ENCODE measurements around the gene ZFP64. TPM values are rescaled to one million over a fixed set of nuclear protein-coding genes. Genes with fewer than 3 reads are reported as not detected.

ZFP64 gene
- total RNA-seq, 1 experiment from 2014 or later, result 16.0 TPM

DNA sequence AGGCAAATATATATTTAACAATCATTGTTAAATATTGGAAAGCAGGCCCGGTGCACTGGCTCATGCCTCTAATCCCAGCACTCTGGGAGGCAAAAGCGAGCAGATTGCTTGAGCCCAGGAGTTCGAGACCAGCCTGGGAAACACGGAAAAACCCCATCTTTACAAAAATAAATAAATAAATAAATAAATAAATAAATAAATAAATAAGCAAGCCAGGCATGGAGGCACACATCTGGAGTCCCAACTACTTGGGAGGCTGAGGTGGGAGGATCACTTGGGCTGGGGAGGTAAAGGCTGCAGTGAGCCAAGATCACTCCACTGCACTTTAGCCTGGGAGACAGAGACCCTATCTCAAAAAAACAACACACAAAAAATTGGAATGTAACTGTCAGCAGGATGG lies 53.7 kb downstream of the ZFP64 start:
- H3K4me2 ChIP-seq (ENCODE audit: low read length), result no peak overlapping the region
- CTCF ChIA-PET, result interaction anchor here (1.5 kb wide), 1 partner anchor 9 kb away, joined by 7 read pairs; no protein-coding TSS in a partner anchor
- RAD21 ChIA-PET (ENCODE audit: low non-redundant PET in 1 of 2, low total read pairs in 2 of 2, uncharacterized antibody in 2 of 2, unreplicated experiment in 2 of 2), result no interaction called here
- no peaks in the 10 kb centered on the region for H3K79me2 ChIP-seq (ENCODE audit: insufficient read depth, low read length)
- no TSS peak for BruUV-seq (replicated peaks)
- no peak overlapping the region for H3K9ac ChIP-seq (ENCODE audit: low read length)
- TF ChIP-seq EZH2 (IDR thresholded peaks at IDR 0.05) (no peak), ELF1 (IDR thresholded peaks at IDR 0.05; ENCODE audit: borderline replicate concordance, low read depth) (no peak), REST (IDR thresholded peaks at IDR 0.05; ENCODE audit: low read depth) (no peak), EGR1 (IDR thresholded peaks at IDR 0.05; ENCODE audit: low read depth) (no peak), CBX3 (IDR thresholded peaks at IDR 0.05; ENCODE audit: low read depth) (no peak), ZFX (IDR thresholded peaks at IDR 0.05) (no peak), POLR2AphosphoS5 (IDR thresholded peaks at IDR 0.05; ENCODE audit: low read depth, low read length) (no peak), RAD21 (IDR thresholded peaks at IDR 0.05; ENCODE audit: low read depth) (no peak), ZNF274 (IDR thresholded peaks at IDR 0.05; ENCODE audit: low read depth, low read length) (no peak), YY1 (IDR thresholded peaks at IDR 0.05; ENCODE audit: extremely low read depth, insufficient replicate concordance, low read depth, low read length) (no peak), JUND (IDR thresholded peaks at IDR 0.05) (no peak), SIN3A (IDR thresholded peaks at IDR 0.05; ENCODE audit: low read depth) (no peak), FOSL1 (IDR thresholded peaks at IDR 0.05; ENCODE audit: low read depth) (no peak), TCF7L2 (IDR thresholded peaks at IDR 0.05; ENCODE audit: borderline replicate concordance, extremely low read depth, insufficient read depth, insufficient read length) (no peak), POLR2A (IDR thresholded peaks at IDR 0.05; ENCODE audit: borderline replicate concordance, extremely low read depth, insufficient read depth, insufficient read length) (no peak)
- TF ChIP-seq, protein P1, sequence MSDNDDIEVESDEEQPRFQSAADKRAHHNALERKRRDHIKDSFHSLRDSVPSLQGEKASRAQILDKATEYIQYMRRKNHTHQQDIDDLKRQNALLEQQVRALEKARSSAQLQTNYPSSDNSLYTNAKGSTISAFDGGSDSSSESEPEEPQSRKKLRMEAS (IDR thresholded peaks at IDR 0.05), result no peak
- TF ChIP-seq, protein P2, sequence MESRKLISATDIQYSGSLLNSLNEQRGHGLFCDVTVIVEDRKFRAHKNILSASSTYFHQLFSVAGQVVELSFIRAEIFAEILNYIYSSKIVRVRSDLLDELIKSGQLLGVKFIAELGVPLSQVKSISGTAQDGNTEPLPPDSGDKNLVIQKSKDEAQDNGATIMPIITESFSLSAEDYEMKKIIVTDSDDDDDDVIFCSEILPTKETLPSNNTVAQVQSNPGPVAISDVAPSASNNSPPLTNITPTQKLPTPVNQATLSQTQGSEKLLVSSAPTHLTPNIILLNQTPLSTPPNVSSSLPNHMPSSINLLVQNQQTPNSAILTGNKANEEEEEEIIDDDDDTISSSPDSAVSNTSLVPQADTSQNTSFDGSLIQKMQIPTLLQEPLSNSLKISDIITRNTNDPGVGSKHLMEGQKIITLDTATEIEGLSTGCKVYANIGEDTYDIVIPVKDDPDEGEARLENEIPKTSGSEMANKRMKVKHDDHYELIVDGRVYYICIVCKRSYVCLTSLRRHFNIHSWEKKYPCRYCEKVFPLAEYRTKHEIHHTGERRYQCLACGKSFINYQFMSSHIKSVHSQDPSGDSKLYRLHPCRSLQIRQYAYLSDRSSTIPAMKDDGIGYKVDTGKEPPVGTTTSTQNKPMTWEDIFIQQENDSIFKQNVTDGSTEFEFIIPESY (IDR thresholded peaks at IDR 0.05; ENCODE audit: extremely low read depth, insufficient replicate concordance, low read length), result no peak
- TF ChIP-seq, protein P3, sequence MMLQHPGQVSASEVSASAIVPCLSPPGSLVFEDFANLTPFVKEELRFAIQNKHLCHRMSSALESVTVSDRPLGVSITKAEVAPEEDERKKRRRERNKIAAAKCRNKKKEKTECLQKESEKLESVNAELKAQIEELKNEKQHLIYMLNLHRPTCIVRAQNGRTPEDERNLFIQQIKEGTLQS (IDR thresholded peaks at IDR 0.05), result no peak
- TF ChIP-seq, protein P4, sequence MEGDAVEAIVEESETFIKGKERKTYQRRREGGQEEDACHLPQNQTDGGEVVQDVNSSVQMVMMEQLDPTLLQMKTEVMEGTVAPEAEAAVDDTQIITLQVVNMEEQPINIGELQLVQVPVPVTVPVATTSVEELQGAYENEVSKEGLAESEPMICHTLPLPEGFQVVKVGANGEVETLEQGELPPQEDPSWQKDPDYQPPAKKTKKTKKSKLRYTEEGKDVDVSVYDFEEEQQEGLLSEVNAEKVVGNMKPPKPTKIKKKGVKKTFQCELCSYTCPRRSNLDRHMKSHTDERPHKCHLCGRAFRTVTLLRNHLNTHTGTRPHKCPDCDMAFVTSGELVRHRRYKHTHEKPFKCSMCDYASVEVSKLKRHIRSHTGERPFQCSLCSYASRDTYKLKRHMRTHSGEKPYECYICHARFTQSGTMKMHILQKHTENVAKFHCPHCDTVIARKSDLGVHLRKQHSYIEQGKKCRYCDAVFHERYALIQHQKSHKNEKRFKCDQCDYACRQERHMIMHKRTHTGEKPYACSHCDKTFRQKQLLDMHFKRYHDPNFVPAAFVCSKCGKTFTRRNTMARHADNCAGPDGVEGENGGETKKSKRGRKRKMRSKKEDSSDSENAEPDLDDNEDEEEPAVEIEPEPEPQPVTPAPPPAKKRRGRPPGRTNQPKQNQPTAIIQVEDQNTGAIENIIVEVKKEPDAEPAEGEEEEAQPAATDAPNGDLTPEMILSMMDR (IDR thresholded peaks at IDR 0.05 in 2 of 3, conservative IDR thresholded peaks at IDR 0.05 in 1 of 3; ENCODE audit: borderline replicate concordance in 1 of 3, insufficient read depth in 1 of 3, low read depth in 2 of 3, low read length in 2 of 3), result no peak
- H3K27ac ChIP-seq (ENCODE audit: low read depth, low read length), result no peak overlapping the region
- H2AFZ ChIP-seq (ENCODE audit: low read depth, low read length, poor library complexity, severe bottlenecking), result no peak overlapping the region
- ATAC-seq (no peak), DNase-seq (ENCODE audit: low read depth, low spot score) (no peak)
- H3K4me1 ChIP-seq (ENCODE audit: control insufficient read depth in 1 of 2, insufficient read depth in 2 of 2, low read length in 2 of 2), result no peaks in the 10 kb centered on the region
- H3K27me3 ChIP-seq (ENCODE audit: insufficient read depth, low read length), result no peaks in the 10 kb centered on the region
- POLR2A ChIA-PET, result no interaction called here
- H4K20me1 ChIP-seq (ENCODE audit: insufficient read depth), result no peaks in the 10 kb centered on the region
- no peaks in the 10 kb centered on the region for H3K36me3 ChIP-seq (ENCODE audit: control insufficient read depth in 1 of 2, insufficient read depth in 2 of 2, low read length in 2 of 2)
- no peaks in the 10 kb centered on the region for H3K9me2 ChIP-seq (ENCODE audit: insufficient read depth)
- intact Hi-C loops (cut with micrococcal nuclease), result no loop called here
- no peak overlapping the region for H3K4me3 ChIP-seq (replicated peaks in 1 of 2; ENCODE audit: low read depth in 1 of 2, low read length in 2 of 2)
- H3K9me3 ChIP-seq (ENCODE audit: control insufficient read depth in 1 of 2, insufficient read depth in 1 of 2, low read depth in 1 of 2, low read length in 2 of 2), result no peaks in the 10 kb centered on the region

Measured in HCT116 (cell line).